HUES64 (cell line): Measurements from ENCODE around the gene CAP2.

ENCODE experiments used
- H3K27ac ChIP-seq: 2 replicates; pipeline ENCODE4 v1.7.0; 2013; ENCODE audit warnings: low read depth, low read length, inconsistent platforms
- H3K27me3 ChIP-seq: 2 replicates; pipeline ENCODE4 v1.6.1; 2013; ENCODE audit warnings: mild to moderate bottlenecking, low read length; ENCODE audit not compliant: insufficient read depth
- H3K36me3 ChIP-seq: 2 replicates; pipeline ENCODE4 v1.6.1; 2013; ENCODE audit warnings: mild to moderate bottlenecking, low read length; ENCODE audit not compliant: insufficient read depth
- H3K4me1 ChIP-seq: 2 replicates; pipeline ENCODE4 v1.6.1; 2013; ENCODE audit warnings: mild to moderate bottlenecking, low read length, moderate library complexity; ENCODE audit not compliant: insufficient read depth
- H3K4me3 ChIP-seq: 2 replicates; pipeline ENCODE4 v1.5.1; 2013; ENCODE audit warnings: mild to moderate bottlenecking, low read length, moderate library complexity
- H3K9ac ChIP-seq: 2 replicates; pipeline ENCODE4 v1.6.1; 2013; ENCODE audit warnings: mild to moderate bottlenecking, low read depth, low read length
- H3K9me3 ChIP-seq: 2 replicates; pipeline ENCODE4 v1.6.1; 2013; ENCODE audit warnings: low read depth, low read length; ENCODE audit not compliant: insufficient read depth
- WGBS: fragments of 150-250, 120-280 bp; methylation state at CpG from one replicate; pipeline ENCODE4 v1.1.7; 2013; ENCODE audit warnings: missing lambda C conversion rate; 5-methylcytosine and 5-hydroxymethylcytosine counted together

Gene CAP2

GRCh38 chr6:17476511-17476910 lies 83.1 kb downstream of the CAP2 start:
- H3K4me3 ChIP-seq: no peak overlapping the region
- no peaks in the 10 kb centered on the region for H3K9me3 ChIP-seq
- H3K27me3 ChIP-seq: no peaks in the 10 kb centered on the region
- 84% methylated on average over 4 of the region's 4 CpGs for WGBS
- no peak overlapping the region for H3K27ac ChIP-seq
- H3K36me3 ChIP-seq: no peaks in the 10 kb centered on the region
- no peak overlapping the region for H3K9ac ChIP-seq
- no peaks in the 10 kb centered on the region for H3K4me1 ChIP-seq

DNA sequence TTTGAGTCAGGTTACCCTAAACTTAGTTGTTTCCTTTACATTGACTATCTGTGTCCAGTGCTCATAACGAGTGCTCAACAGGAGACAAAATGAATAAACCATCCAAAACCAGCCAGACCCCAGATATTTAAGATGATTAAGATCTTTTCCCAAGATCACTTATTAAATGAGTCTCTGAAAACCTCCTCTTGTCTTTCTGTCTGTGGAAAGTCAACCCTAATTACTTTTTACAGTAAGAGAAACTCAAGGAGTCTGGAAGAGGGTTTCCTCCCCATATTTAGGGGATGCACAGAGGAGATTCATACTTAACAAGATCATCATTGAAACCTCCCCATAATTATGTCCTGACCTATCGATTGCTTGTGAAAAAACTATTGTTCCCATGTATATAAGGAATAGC lies 84.0 kb downstream of the CAP2 start:
- no peak overlapping the region for H3K9ac ChIP-seq
- WGBS: 93% methylated on average over 1 of the region's 2 CpGs
- H3K36me3 ChIP-seq: no peaks in the 10 kb centered on the region
- H3K9me3 ChIP-seq: no peaks in the 10 kb centered on the region
- H3K27ac ChIP-seq: no peak overlapping the region
- no peaks in the 10 kb centered on the region for H3K27me3 ChIP-seq
- no peaks in the 10 kb centered on the region for H3K4me1 ChIP-seq
- no peak overlapping the region for H3K4me3 ChIP-seq

GRCh38 chr6:17478223-17478907 lies 85.0 kb downstream of the CAP2 start:
- Histone ChIP-seq H3K9me3 (no peaks in the 10 kb centered on the region), H3K4me1 (0 out of 2 replicates have a peak, but pooled peaks cover 3% of the 10 kb centered on the region), H3K27ac (no peak overlapping the region), H3K27me3 (no peaks in the 10 kb centered on the region), H3K4me3 (no peak overlapping the region), H3K36me3 (no peaks in the 10 kb centered on the region; the same call in 1 of the 2 replicates), H3K9ac (no peak overlapping the region)
- WGBS: 94% methylated on average over 5 of the region's 7 CpGs

DNA sequence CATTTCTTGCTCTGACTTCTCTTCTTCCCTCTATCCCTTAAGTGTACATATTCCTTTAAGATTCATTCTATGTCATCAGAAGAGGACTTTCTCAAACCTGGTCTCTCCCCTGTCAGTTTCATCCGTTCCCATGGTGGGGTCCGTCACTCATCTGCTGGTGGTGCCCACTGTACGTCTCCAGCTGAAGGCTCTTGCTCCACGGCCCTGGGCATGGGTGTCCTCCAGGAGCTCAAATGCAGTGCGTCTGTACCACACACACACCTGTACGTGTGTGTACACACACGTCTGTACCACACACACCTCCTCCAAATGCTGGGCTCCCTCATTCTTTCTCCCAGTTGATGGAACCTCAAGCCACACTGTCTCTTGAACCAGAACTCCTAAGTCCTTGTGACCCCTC lies 85.6 kb downstream of the CAP2 start:
- Histone ChIP-seq H3K27ac (no peak overlapping the region), H3K9me3 (no peaks in the 10 kb centered on the region), H3K27me3 (no peaks in the 10 kb centered on the region), H3K36me3 (no peaks in the 10 kb centered on the region; the same call in 1 of the 2 replicates), H3K9ac (no peak overlapping the region), H3K4me3 (no peak overlapping the region), H3K4me1 (0 out of 2 replicates have a peak, but pooled peaks cover 3% of the 10 kb centered on the region)
- 96% methylated on average over 7 of the region's 7 CpGs for WGBS

- H3K4me3 ChIP-seq: no peak overlapping the region
- 93% methylated on average over 4 of the region's 4 CpGs for WGBS
- no peak overlapping the region for H3K9ac ChIP-seq
- 0 out of 2 replicates have a peak, but pooled peaks cover 3% of the 10 kb centered on the region for H3K4me1 ChIP-seq
- H3K9me3 ChIP-seq: no peaks in the 10 kb centered on the region
- H3K36me3 ChIP-seq: no peaks in the 10 kb centered on the region; the same call in 1 of the 2 replicates
- no peaks in the 10 kb centered on the region for H3K27me3 ChIP-seq
- no peak overlapping the region for H3K27ac ChIP-seq
Measured at GRCh38 chr6:17480476-17480875, 87.1 kb downstream of the CAP2 start.

DNA sequence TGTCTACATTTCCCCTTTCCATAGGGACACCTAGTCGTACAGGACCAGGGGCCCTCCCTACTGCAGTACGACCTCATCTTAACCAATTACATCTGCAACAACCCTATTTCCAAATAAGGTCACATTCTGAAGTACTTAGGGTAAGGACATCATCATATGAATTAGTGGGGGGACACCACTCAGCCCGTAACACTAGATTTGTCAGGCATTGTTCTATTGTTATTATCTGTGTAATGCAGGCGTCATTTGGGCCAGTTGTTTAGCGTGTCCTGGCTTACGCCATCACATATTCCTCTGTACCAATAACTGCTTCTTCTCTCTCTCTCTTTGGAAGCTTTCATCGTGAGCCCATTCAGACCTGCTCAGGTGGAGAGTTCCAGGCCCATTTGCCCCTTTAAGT lies 89.3 kb downstream of the CAP2 start:
- Histone ChIP-seq H3K4me3 (no peak overlapping the region), H3K9ac (no peak overlapping the region), H3K9me3 (no peaks in the 10 kb centered on the region), H3K36me3 (no peaks in the 10 kb centered on the region; the same call in 1 of the 2 replicates), H3K27ac (no peak overlapping the region), H3K4me1 (0 out of 2 replicates have a peak, but pooled peaks cover 3% of the 10 kb centered on the region), H3K27me3 (no peaks in the 10 kb centered on the region)
- 93% methylated on average over 7 of the region's 7 CpGs for WGBS

DNA sequence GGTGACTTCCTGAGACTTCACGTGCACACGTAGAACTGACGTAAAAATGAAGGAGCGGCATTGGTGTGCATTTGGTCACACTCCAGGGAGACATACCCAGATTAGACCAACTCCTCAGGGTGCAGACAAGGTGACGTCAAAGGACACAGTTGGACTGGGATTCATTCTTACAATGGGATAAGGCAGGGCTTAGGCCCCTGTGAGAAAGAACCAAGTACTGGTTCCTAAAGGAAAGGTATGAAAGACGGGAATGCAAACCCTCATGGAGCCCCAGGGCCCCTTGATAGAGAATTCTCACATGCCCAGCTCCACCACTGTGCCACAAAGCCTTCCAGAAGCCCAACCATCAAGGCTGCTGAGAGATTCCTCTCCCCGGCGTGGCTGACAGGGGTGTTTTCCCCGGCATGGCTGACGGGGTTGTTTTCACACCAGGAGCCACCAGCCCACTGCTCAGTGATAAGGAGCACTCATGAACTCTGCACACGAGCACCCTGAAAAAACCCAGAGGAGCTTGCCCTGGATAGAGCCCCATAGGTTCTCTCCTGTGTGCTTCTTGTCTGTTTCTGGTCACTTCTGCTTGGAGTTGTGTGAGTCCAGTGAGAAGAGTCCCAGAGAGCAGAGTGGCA lies 90.1 kb downstream of the CAP2 start:
- no peaks in the 10 kb centered on the region for H3K27me3 ChIP-seq
- H3K4me3 ChIP-seq: no peak overlapping the region
- no peaks in the 10 kb centered on the region; the same call in 1 of the 2 replicates for H3K36me3 ChIP-seq
- no peaks in the 10 kb centered on the region for H3K9me3 ChIP-seq
- 0 out of 2 replicates have a peak, but pooled peaks cover 3% of the 10 kb centered on the region for H3K4me1 ChIP-seq
- WGBS: 93% methylated on average over 11 of the region's 11 CpGs
- H3K9ac ChIP-seq: no peak overlapping the region
- H3K27ac ChIP-seq: no peak overlapping the region

DNA sequence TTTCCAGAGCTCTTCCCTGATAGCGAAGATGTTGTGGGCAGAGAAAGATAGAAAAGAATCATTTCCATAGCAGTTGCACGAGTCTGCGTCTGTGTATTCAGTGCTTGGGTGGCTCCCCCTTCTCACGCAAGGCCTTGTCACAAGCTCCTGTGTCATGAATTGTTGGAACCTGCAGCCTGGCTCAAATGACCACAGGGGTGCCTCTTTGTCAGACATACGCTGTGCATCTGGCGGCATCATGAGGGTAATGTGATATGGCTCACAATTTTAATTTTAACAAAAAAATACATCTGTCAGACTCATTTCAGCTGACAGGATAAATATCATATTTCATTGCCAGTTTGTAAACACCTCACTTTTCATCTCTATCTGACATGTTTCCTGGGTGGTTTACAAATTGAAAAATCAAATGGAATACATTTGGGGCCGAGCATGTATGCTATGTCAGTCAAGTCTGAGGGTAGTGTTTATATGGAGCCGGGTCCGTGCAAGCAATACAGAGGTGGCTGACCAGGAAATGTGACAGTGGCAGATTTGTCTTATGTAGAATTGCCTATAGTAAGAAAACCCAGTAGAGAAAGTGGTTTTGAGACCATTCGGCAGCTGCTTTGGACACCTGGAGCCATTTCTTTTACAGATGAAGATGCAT lies 90.9 kb downstream of the CAP2 start:
- Histone ChIP-seq H3K27ac (no peak overlapping the region), H3K4me1 (0 out of 2 replicates have a peak, but pooled peaks cover 3% of the 10 kb centered on the region), H3K27me3 (no peaks in the 10 kb centered on the region), H3K36me3 (no peaks in the 10 kb centered on the region; the same call in 1 of the 2 replicates), H3K4me3 (no peak overlapping the region), H3K9me3 (no peaks in the 10 kb centered on the region), H3K9ac (no peak overlapping the region)
- 96% methylated on average over 10 of the region's 10 CpGs for WGBS

- WGBS: 95% methylated on average over 4 of the region's 4 CpGs
- H3K9ac ChIP-seq: no peak overlapping the region
Measured at GRCh38 chr6:17485181-17485580, 91.8 kb downstream of the CAP2 start.

GRCh38 chr6:17485946-17486345 lies 92.6 kb downstream of the CAP2 start:
- H3K9ac ChIP-seq: no peak overlapping the region
- WGBS: 97% methylated on average over 2 of the region's 2 CpGs
- no peaks in the 10 kb centered on the region for H3K27me3 ChIP-seq
- 0 out of 2 replicates have a peak, but pooled peaks cover 3% of the 10 kb centered on the region for H3K4me1 ChIP-seq
- H3K9me3 ChIP-seq: no peaks in the 10 kb centered on the region
- H3K4me3 ChIP-seq: no peak overlapping the region
- H3K27ac ChIP-seq: no peak overlapping the region
- no peaks in the 10 kb centered on the region; the same call in 1 of the 2 replicates for H3K36me3 ChIP-seq

More at GRCh38 chr6:17485181-17485580, 91.8 kb downstream of the CAP2 start:
- H3K4me3 ChIP-seq: no peak overlapping the region
- no peak overlapping the region for H3K27ac ChIP-seq
- no peaks in the 10 kb centered on the region for H3K27me3 ChIP-seq
- H3K9me3 ChIP-seq: no peaks in the 10 kb centered on the region
- H3K36me3 ChIP-seq: no peaks in the 10 kb centered on the region; the same call in 1 of the 2 replicates
- H3K4me1 ChIP-seq: 0 out of 2 replicates have a peak, but pooled peaks cover 3% of the 10 kb centered on the region

GRCh38 chr6:17486680-17487079 lies 93.3 kb downstream of the CAP2 start:
- H3K27ac ChIP-seq: no peak overlapping the region
- H3K4me1 ChIP-seq: 0 out of 2 replicates have a peak, but pooled peaks cover 3% of the 10 kb centered on the region
- no peaks in the 10 kb centered on the region for H3K9me3 ChIP-seq
- H3K27me3 ChIP-seq: no peaks in the 10 kb centered on the region
- H3K36me3 ChIP-seq: no peaks in the 10 kb centered on the region; the same call in 1 of the 2 replicates
- WGBS: 96% methylated on average over 4 of the region's 4 CpGs
- H3K9ac ChIP-seq: no peak overlapping the region
- no peak overlapping the region for H3K4me3 ChIP-seq
